Measurements from ENCODE around the gene SEPHS2.

GRCh38 chr16:30474074-30474452, 28.4 kb upstream of the SEPHS2 start:
- no peak for TF ChIP-seq EZH2phosphoT487 (IDR thresholded peaks at IDR 0.05; ENCODE audit: borderline replicate concordance, low read length)
- TF ChIP-seq, protein P1, sequence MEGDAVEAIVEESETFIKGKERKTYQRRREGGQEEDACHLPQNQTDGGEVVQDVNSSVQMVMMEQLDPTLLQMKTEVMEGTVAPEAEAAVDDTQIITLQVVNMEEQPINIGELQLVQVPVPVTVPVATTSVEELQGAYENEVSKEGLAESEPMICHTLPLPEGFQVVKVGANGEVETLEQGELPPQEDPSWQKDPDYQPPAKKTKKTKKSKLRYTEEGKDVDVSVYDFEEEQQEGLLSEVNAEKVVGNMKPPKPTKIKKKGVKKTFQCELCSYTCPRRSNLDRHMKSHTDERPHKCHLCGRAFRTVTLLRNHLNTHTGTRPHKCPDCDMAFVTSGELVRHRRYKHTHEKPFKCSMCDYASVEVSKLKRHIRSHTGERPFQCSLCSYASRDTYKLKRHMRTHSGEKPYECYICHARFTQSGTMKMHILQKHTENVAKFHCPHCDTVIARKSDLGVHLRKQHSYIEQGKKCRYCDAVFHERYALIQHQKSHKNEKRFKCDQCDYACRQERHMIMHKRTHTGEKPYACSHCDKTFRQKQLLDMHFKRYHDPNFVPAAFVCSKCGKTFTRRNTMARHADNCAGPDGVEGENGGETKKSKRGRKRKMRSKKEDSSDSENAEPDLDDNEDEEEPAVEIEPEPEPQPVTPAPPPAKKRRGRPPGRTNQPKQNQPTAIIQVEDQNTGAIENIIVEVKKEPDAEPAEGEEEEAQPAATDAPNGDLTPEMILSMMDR (conservative IDR thresholded peaks at IDR 0.05; ENCODE audit: low read depth, low read length), result no peak
- TF ChIP-seq EZH2 (IDR thresholded peaks at IDR 0.05; ENCODE audit: low read length, unreplicated experiment), result no peak
